ENCODE measurements around the gene SLC29A4.
"Not testable (repeated sequence)": the region's sequence is repeated elsewhere in the genome, so short reads cannot be mapped to it uniquely, and the experiment has no call there.

SLC29A4 gene

GRCh38 chr7:5274985-5275431 lies 7.7 kb upstream of the SLC29A4 start:
- DNase-seq, result peak; percentile 62

- DNase-seq, result not testable (repeated sequence)
Observed at GRCh38 chr7:5275510-5275909, 7.2 kb upstream of the SLC29A4 start.

- not testable (repeated sequence) for DNase-seq
Observed at GRCh38 chr7:5276123-5276522, 6.6 kb upstream of the SLC29A4 start.

GRCh38 chr7:5276611-5277010 lies 6.1 kb upstream of the SLC29A4 start:
- no peak for DNase-seq

- DNase-seq, result no peak
Observed at GRCh38 chr7:5278766-5279165, 4.0 kb upstream of the SLC29A4 start.

GRCh38 chr7:5279734-5280133 lies 3.0 kb upstream of the SLC29A4 start:
- DNase-seq, result no peak

GRCh38 chr7:5281598-5282500 lies 894 bp upstream of the SLC29A4 start:
- DNase-seq, result not testable (repeated sequence)

- DNase-seq, result no peak
Observed at GRCh38 chr7:5283421-5284303, 919 bp downstream of the SLC29A4 start.

GRCh38 chr7:5284304-5285281 lies 1.9 kb downstream of the SLC29A4 start:
- DNase-seq, result peak; percentile 74

- no peak for DNase-seq
Observed at GRCh38 chr7:5286933-5287332, 4.2 kb downstream of the SLC29A4 start.

GRCh38 chr7:5287373-5287772 lies 4.6 kb downstream of the SLC29A4 start:
- DNase-seq, result not testable (repeated sequence)

- DNase-seq, result no peak
Observed at GRCh38 chr7:5287802-5288201, 5.1 kb downstream of the SLC29A4 start.

- DNase-seq, result not testable (repeated sequence)
Observed at GRCh38 chr7:5288560-5288959, 5.8 kb downstream of the SLC29A4 start.

- no peak for DNase-seq
Observed at GRCh38 chr7:5289355-5289754, 6.6 kb downstream of the SLC29A4 start.

GRCh38 chr7:5291301-5291700 lies 8.6 kb downstream of the SLC29A4 start:
- DNase-seq, result no peak

GRCh38 chr7:5291711-5292335 lies 9.1 kb downstream of the SLC29A4 start:
- not testable (repeated sequence) for DNase-seq

- no peak for DNase-seq
Observed at GRCh38 chr7:5294169-5294987, 11.6 kb downstream of the SLC29A4 start.

- no peak for DNase-seq
Observed at GRCh38 chr7:5295039-5296014, 12.6 kb downstream of the SLC29A4 start.

- DNase-seq, result no peak
Observed at GRCh38 chr7:5296015-5296610, 13.4 kb downstream of the SLC29A4 start.
